B cell (primary cell): Measurements from ENCODE around the gene BTBD1. TPM values are rescaled to one million over a fixed set of nuclear protein-coding genes. Genes with fewer than 3 reads are reported as not detected.

Experiments used
- ATAC-seq: fragments of 200-7000 bp; cut with Tn5 transposase; one replicate; pipeline ENCODE4 v1.10.0; 2021; ENCODE audit warnings: low read depth, mild to moderate bottlenecking, moderate number of reproducible peaks, moderate library complexity
- CTCF ChIA-PET: fragments of 350-600 bp; sonication (Branson Sonifier 250); formaldehyde crosslinking; loops from one replicate; lab custom pipeline; 2021; ENCODE audit warnings: antibody characterized with exemption, inconsistent platforms; lab: Charles Lee
- POLR2A ChIA-PET: fragments of 350-600 bp; sonication (Branson Sonifier 250); formaldehyde crosslinking; loops from one replicate; lab custom pipeline; 2021; ENCODE audit warnings: antibody characterized with exemption; lab: Charles Lee
- DNase-seq: peaks from one replicate; pipeline ENCODE4 v3.0.0; 2013
- H2AFZ ChIP-seq: 2 replicates; pipeline ENCODE4 v1.6.1; 2012; ENCODE audit warnings: mild to moderate bottlenecking, low read depth, low read length; ENCODE audit not compliant: insufficient read depth, poor library complexity, severe bottlenecking
- H3K27ac ChIP-seq, 2 donors: 1 replicate in 1 of 2; 2 replicates in 1 of 2; pipeline ENCODE4 v1.5.1; 2012 to 2013; ENCODE audit warnings: low read length in 2 of 2, mild to moderate bottlenecking in 2 of 2, moderate library complexity in 1 of 2
- H3K27me3 ChIP-seq, 4 experiments: fragments of 200-600 bp in 1 of 4; sonication (generic) in 1 of 4; replicated peaks in 1 of 4; 1 replicate in 2 of 4; 2 replicates in 2 of 4; pipeline versions ENCODE4 v1.6.1 to v1.7.0; 2013 to 2016; ENCODE audit warnings: low read length in 3 of 4, mild to moderate bottlenecking in 2 of 4, mixed read lengths in 1 of 4, moderate library complexity in 1 of 4; ENCODE audit not compliant: insufficient read depth in 4 of 4, control insufficient read depth in 3 of 4; ENCODE audit errors: control extremely low read depth in 1 of 4
- H3K36me3 ChIP-seq, 2 experiments: replicated peaks in 1 of 2; 1 replicate in 1 of 2; 2 replicates in 1 of 2; pipeline versions ENCODE4 v1.6.1 to v1.7.1; 2013; ENCODE audit warnings: low read length in 1 of 2; ENCODE audit not compliant: insufficient read depth in 2 of 2, control insufficient read depth in 1 of 2; ENCODE audit errors: control extremely low read depth in 1 of 2, extremely low read depth in 1 of 2
- H3K4me1 ChIP-seq, 2 donors: fragments of 200-600 bp in 1 of 2; sonication (generic) in 1 of 2; 1 replicate in 1 of 2; 2 replicates in 1 of 2; pipeline versions ENCODE4 v1.5.1 to v1.6.1; 2013 to 2017; ENCODE audit warnings: low read length in 2 of 2; ENCODE audit not compliant: control insufficient read depth in 2 of 2, insufficient read depth in 2 of 2
- H3K4me2 ChIP-seq: replicated peaks from 2 replicates; pipeline ENCODE3; 2012; ENCODE audit warnings: mild to moderate bottlenecking, low read depth, low read length; ENCODE audit not compliant: poor library complexity, severe bottlenecking
- H3K4me3 ChIP-seq, 5 experiments: fragments of 200-600 bp in 1 of 5; sonication (generic) in 1 of 5; 1 replicate in 3 of 5; 2 replicates in 2 of 5; pipeline versions ENCODE4 v1.5.1 to v1.7.0; 2011 to 2016; ENCODE audit warnings: low read length in 4 of 5, mild to moderate bottlenecking in 4 of 5, low read depth in 2 of 5, control low read depth in 1 of 5, moderate library complexity in 1 of 5; ENCODE audit not compliant: insufficient read depth in 1 of 5; ENCODE audit errors: control extremely low read depth in 1 of 5, extremely low read depth in 1 of 5
- H3K79me2 ChIP-seq: fragments of 200-600 bp; sonication (generic); one replicate; pipeline ENCODE4 v1.6.0; 2016; ENCODE audit warnings: low read length; ENCODE audit not compliant: control insufficient read depth, insufficient read depth
- H3K9ac ChIP-seq: fragments of 200-600 bp; sonication (generic); 2 replicates; pipeline ENCODE4 v1.6.1; 2017; ENCODE audit warnings: mild to moderate bottlenecking, low read length, moderate library complexity
- H3K9me3 ChIP-seq, 3 donors: one replicate each; pipeline versions ENCODE4 v1.6.1 to v1.7.1; 2013; ENCODE audit warnings: low read length in 2 of 3; ENCODE audit not compliant: control insufficient read depth in 2 of 3, insufficient read depth in 1 of 3; ENCODE audit errors: control extremely low read depth in 1 of 3
- H4K20me1 ChIP-seq: 2 replicates; pipeline ENCODE4 v1.6.0; 2012; ENCODE audit warnings: mild to moderate bottlenecking, low read length; ENCODE audit not compliant: insufficient read depth, control insufficient read depth, poor library complexity, severe bottlenecking
- H3K27ac Mint-ChIP-seq: one replicate; pipeline ENCODE4 v1.8.0; 2021; ENCODE audit warnings: mixed read lengths
- H3K27me3 Mint-ChIP-seq: one replicate; pipeline ENCODE4 v1.8.0; 2021; ENCODE audit warnings: mixed read lengths
- H3K4me1 Mint-ChIP-seq: one replicate; pipeline ENCODE4 v1.8.0; 2021; ENCODE audit warnings: mixed read lengths
- H3K4me3 Mint-ChIP-seq: one replicate; pipeline ENCODE4 v1.8.0; 2021; ENCODE audit warnings: mixed read lengths
- H3K9me3 Mint-ChIP-seq: one replicate; pipeline ENCODE4 v1.8.0; 2022; ENCODE audit warnings: mixed read lengths; ENCODE audit not compliant: insufficient read depth
- EZH2 ChIP-seq: IDR thresholded peaks from 2 replicates; pipeline ENCODE4 v1.6.1; 2012; ENCODE audit warnings: borderline replicate concordance, low read depth, mild to moderate bottlenecking, moderate library complexity, low read length; ENCODE audit not compliant: insufficient read depth, poor library complexity, severe bottlenecking
- WGBS: methylation state at CpG from one replicate; pipeline ENCODE4 v1.1.5; 2013; ENCODE audit warnings: missing lambda C conversion rate; ENCODE audit not compliant: insufficient coverage; 5-methylcytosine and 5-hydroxymethylcytosine counted together
- intact Hi-C: fragments of 100-400 bp; cut with micrococcal nuclease; formaldehyde crosslinking; loops from one replicate; pipeline ENCODE4 v1.10.0; 2022
- polyA plus RNA-seq: library from polyadenylated mRNA; depleted of rRNA; stranded (reverse); fragments of >200 nt; gene quantifications from 2 replicates; pipeline ENCODE4 v1.2.3, GENCODE V29; 2012
- total RNA-seq, 2 donors: library from RNA; stranded (reverse); fragments of 120-200 nt in 1 of 2; gene quantifications; 1 replicate in 1 of 2; 2 replicates in 1 of 2; pipeline versions ENCODE4 v1.2.3 to v1.2.4, GENCODE V29; 2013 to 2022
- TF ChIP-seq, protein P1 (sequence below): fragments of 200-600 bp; IDR thresholded peaks from one replicate; pipeline ENCODE4 v1.8.0; 2022; ENCODE audit warnings: antibody characterized with exemption, mild to moderate bottlenecking

The BTBD1 gene
- total and polyA plus RNA-seq, 2 donors (not counting 1 experiment from before 2014, with no cell fraction given), result 20.7 to 47.5 TPM

DNA sequence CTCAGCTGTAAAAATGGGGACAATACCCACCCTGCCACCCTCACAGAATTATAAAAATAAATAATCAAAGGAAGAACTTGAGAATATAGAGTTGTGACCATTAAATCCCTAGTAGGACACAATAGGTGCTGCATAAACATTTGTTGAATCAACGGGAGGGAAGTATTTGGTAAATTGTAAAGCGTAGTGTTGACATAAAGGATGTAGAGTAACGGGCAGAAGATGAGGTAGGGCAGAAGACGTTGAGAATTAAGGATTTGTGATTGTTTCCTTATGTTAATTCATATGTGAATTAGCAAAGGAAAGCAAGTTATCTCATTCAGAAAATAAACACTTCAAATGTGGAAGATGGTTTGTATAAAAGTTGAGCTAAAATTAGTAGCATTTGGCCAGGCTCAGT is 73.9 kb downstream of the BTBD1 start:
- ATAC-seq, result no peak
- no peaks in the 10 kb centered on the region for H3K4me1 ChIP-seq
- H4K20me1 ChIP-seq, result no peaks in the 10 kb centered on the region
- H3K27me3 ChIP-seq, result no peaks in the 10 kb centered on the region
- H3K27ac ChIP-seq, result no peak overlapping the region
- no peaks in the 10 kb centered on the region for H3K9me3 Mint-ChIP-seq
- peaks cover 1 to 8% of the 10 kb centered on the region in 2 experiments for H3K36me3 ChIP-seq
- no peak for DNase-seq
- H3K27ac Mint-ChIP-seq, result no peak overlapping the region
- TF ChIP-seq EZH2, result no peak
- TF ChIP-seq, protein P1, sequence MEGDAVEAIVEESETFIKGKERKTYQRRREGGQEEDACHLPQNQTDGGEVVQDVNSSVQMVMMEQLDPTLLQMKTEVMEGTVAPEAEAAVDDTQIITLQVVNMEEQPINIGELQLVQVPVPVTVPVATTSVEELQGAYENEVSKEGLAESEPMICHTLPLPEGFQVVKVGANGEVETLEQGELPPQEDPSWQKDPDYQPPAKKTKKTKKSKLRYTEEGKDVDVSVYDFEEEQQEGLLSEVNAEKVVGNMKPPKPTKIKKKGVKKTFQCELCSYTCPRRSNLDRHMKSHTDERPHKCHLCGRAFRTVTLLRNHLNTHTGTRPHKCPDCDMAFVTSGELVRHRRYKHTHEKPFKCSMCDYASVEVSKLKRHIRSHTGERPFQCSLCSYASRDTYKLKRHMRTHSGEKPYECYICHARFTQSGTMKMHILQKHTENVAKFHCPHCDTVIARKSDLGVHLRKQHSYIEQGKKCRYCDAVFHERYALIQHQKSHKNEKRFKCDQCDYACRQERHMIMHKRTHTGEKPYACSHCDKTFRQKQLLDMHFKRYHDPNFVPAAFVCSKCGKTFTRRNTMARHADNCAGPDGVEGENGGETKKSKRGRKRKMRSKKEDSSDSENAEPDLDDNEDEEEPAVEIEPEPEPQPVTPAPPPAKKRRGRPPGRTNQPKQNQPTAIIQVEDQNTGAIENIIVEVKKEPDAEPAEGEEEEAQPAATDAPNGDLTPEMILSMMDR, result no peak
- H3K79me2 ChIP-seq, result no peaks in the 10 kb centered on the region
- no peaks in the 10 kb centered on the region for H3K27me3 Mint-ChIP-seq
- H2AFZ ChIP-seq, result no peak overlapping the region
- no peaks in the 10 kb centered on the region for H3K9me3 ChIP-seq
- no peak overlapping the region for H3K4me3 Mint-ChIP-seq
- no peak overlapping the region for H3K4me2 ChIP-seq
- WGBS, result 98% methylated on average over 4 of the region's 4 CpGs
- no peak overlapping the region for H3K9ac ChIP-seq
- CTCF ChIA-PET, result interaction anchor here (0.6 to 1.5 kb wide), 4 partner anchors 10 to 462 kb away, joined by 3 to 7 read pairs (median 4); partner anchors contain the start of gene C15orf40
- intact Hi-C loops, result no loop called here
- H3K4me3 ChIP-seq, result no peak overlapping the region
- H3K4me1 Mint-ChIP-seq, result peaks cover 2% of the 10 kb centered on the region
- POLR2A ChIA-PET, result no interaction called here

DNA sequence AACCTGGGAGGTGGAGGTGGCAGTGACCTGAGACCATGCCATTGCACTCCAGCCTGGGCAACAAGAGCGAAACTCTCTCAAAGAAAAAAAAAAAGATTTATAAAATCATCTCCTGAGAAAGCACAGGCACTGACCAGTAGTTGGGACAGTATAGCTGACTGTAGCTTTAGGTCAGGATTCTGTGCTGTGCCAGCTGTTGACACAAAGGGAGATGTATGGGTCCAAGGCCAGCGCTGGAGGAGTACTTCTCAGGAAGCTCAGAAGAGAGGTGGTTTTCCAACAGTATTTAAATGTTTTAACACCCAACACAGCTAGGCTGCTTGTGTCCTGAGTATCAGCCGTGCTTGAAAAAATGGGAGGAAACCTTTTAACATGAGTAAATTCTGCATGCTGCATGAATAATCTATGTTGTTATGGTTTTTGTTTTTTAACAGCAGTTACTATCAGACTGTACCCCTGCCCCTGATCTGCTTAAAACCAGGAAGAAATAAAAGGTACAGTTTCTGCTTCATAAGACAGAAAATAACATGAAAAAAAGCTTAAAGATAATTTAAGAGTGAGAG is 74.5 kb downstream of the BTBD1 start:
- intact Hi-C loops, result no loop called here
- H3K4me1 Mint-ChIP-seq, result peaks cover 2% of the 10 kb centered on the region
- no peak overlapping the region for H3K27ac ChIP-seq
- no peak overlapping the region for H3K9ac ChIP-seq
- H3K27me3 Mint-ChIP-seq, result no peaks in the 10 kb centered on the region
- H3K9me3 ChIP-seq, result no peaks in the 10 kb centered on the region
- H3K4me3 Mint-ChIP-seq, result no peak overlapping the region
- no peak overlapping the region for H2AFZ ChIP-seq
- no peaks in the 10 kb centered on the region for H3K9me3 Mint-ChIP-seq
- DNase-seq (no peak), ATAC-seq (no peak)
- TF ChIP-seq, protein P1, result no peak
- TF ChIP-seq EZH2, result no peak
- WGBS, result no CpG with 5 or more reads among the region's 3 CpGs
- peaks cover 1 to 9% of the 10 kb centered on the region in 2 experiments for H3K36me3 ChIP-seq
- H3K79me2 ChIP-seq, result no peaks in the 10 kb centered on the region
- H3K4me1 ChIP-seq, result no peaks in the 10 kb centered on the region
- H3K27ac Mint-ChIP-seq, result no peak overlapping the region
- ChIA-PET POLR2A (no interaction called here), CTCF (interaction anchor here (1.2 to 1.5 kb wide), 3 partner anchors 11 to 461 kb away, joined by 3 to 7 read pairs (median 5); partner anchors contain the start of gene C15orf40)
- no peaks in the 10 kb centered on the region for H4K20me1 ChIP-seq
- H3K4me3 ChIP-seq, result no peak overlapping the region
- H3K27me3 ChIP-seq, result no peaks in the 10 kb centered on the region
- no peak overlapping the region for H3K4me2 ChIP-seq
